ENCODE data around the gene MYO1H. TPM values are rescaled to one million over a fixed set of nuclear protein-coding genes. Genes with fewer than 3 reads are reported as not detected.
A peak's percentile ranks its signal among the peaks of the same experiment; 100 is the strongest.

MYO1H gene
- total RNA-seq, 1 experiment from 2014 or later = 0.26 TPM

DNA sequence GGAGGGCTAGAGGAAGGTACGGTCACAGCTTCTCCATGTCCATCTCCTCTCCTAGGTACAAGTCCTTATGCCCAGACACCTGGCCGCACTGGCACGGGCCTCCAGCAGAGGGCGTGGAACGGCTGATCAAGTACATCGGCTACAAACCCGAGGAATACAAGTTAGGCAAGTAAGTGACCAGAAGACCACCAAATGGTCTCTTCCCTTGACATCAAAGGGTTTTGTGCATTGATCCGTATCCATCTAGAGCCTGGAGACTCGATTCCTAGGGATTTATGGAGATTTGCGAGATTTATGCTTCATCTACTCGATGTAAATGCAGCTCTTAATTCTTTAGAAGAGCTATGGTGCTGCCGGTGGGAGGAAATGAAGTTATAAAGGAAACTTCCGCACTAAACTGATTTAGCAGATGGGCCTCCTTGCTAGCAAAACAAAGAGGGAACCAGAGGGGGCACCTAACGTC lies 85.2 kb downstream of the MYO1H start:
- H2BK12ac ChIP-seq (ENCODE audit: insufficient read length, low read depth, low read length) = no peak overlapping the region
- peak; percentile 89 for TF ChIP-seq CTCF (conservative IDR thresholded peaks at IDR 0.05)
- no peak overlapping the region for H2BK15ac ChIP-seq (ENCODE audit: low read depth, low read length)
- no peak overlapping the region for H3K23ac ChIP-seq (ENCODE audit: insufficient read length, low read depth, low read length)
- H2BK120ac ChIP-seq (ENCODE audit: low read depth, low read length, poor library complexity, severe bottlenecking) = no peak overlapping the region
- peak; percentile 97 for DNase-seq
- H3K4me2 ChIP-seq (ENCODE audit: insufficient read depth, insufficient read length, low read length) = no peak overlapping the region
- H4K91ac ChIP-seq (ENCODE audit: insufficient read length, low read depth, low read length) = no peak overlapping the region
- no peak overlapping the region for H2AK5ac ChIP-seq (ENCODE audit: insufficient read length, low read length)
- no peak overlapping the region for H2BK5ac ChIP-seq (ENCODE audit: insufficient read length, low read length)
- no peaks in the 10 kb centered on the region for H3K23me2 ChIP-seq (ENCODE audit: insufficient read length, low read depth, low read length, poor library complexity, severe bottlenecking)
- no peak overlapping the region for H3K4ac ChIP-seq (ENCODE audit: low read depth, low read length)
- H2AFZ ChIP-seq (ENCODE audit: low read length) = no peak overlapping the region
- peaks cover 7% of the 10 kb centered on the region; the same call in 1 of the 2 replicates for H3K4me1 ChIP-seq (ENCODE audit: insufficient read depth, low read length)
- no peaks in the 10 kb centered on the region for H4K20me1 ChIP-seq (ENCODE audit: control insufficient read depth, insufficient read depth, insufficient read length)
- H4K5ac ChIP-seq (ENCODE audit: insufficient read length, low read depth, low read length) = no peak overlapping the region
- H2BK20ac ChIP-seq (ENCODE audit: low read depth, low read length, poor library complexity, severe bottlenecking) = no peak overlapping the region
- H3K9ac ChIP-seq (ENCODE audit: extremely low read depth, insufficient read length, low read length) = no peak overlapping the region
- H3K4me1 Mint-ChIP-seq = peaks cover 39 to 46% of the 10 kb centered on the region in 2 experiments
- no peak overlapping the region for H3K56ac ChIP-seq (ENCODE audit: insufficient read length, low read depth, low read length)
- H3K27ac Mint-ChIP-seq = 0 out of 7 replicates have a peak overlapping the region, but pooled peaks of 1 of the 3 experiments have one; percentile 9
- H3K14ac ChIP-seq (ENCODE audit: insufficient read depth, low read length) = no peak overlapping the region
- H3K4me3 Mint-ChIP-seq = no peak overlapping the region
- H3T11ph ChIP-seq (ENCODE audit: low read length) = no peak overlapping the region
- no peak overlapping the region for H3K18ac ChIP-seq (ENCODE audit: insufficient read length, low read depth, low read length)
- H3K27me3 Mint-ChIP-seq (ENCODE audit: low read depth) = no peaks in the 10 kb centered on the region; the same call in 1 of the 2 replicates
- H3K79me1 ChIP-seq (ENCODE audit: insufficient read depth, low read depth, low read length, poor library complexity, severe bottlenecking) = no peaks in the 10 kb centered on the region
- no peak overlapping the region for H4K8ac ChIP-seq (replicated peaks; ENCODE audit: insufficient read length, low read depth, low read length)
- no peaks in the 10 kb centered on the region for H3K9me3 ChIP-seq (ENCODE audit: control insufficient read depth, low read depth, low read length)
- no peaks in the 10 kb centered on the region; a peak in 1 of 5 replicates for H3K9me3 Mint-ChIP-seq
- H3K27ac ChIP-seq (ENCODE audit: insufficient read length, low read depth, low read length) = no peak overlapping the region
- no CpG with 5 or more reads among the region's 14 CpGs for WGBS (ENCODE audit: extremely low coverage, insufficient read length, low lambda C conversion rate)
- no peaks in the 10 kb centered on the region for H3K27me3 ChIP-seq (ENCODE audit: insufficient read depth, low read length)
- no peaks in the 10 kb centered on the region for H3K36me3 Mint-ChIP-seq (ENCODE audit: insufficient read depth in 1 of 3, low read depth in 3 of 3)
- no peaks in the 10 kb centered on the region for H3K79me2 ChIP-seq (ENCODE audit: insufficient read depth, low read length)

Data from H9 (cell line).